ENCODE measurements around the gene CHRNB4. TPM values are rescaled to one million over a fixed set of nuclear protein-coding genes. Genes with fewer than 3 reads are reported as not detected.
A peak's percentile ranks its signal among the peaks of the same experiment; 100 is the strongest.

Gene CHRNB4
- polyA plus RNA-seq, 2 of the 4 experiments (the other 2 are of a cell fraction), result 0.53 to 3.2 TPM

DNA sequence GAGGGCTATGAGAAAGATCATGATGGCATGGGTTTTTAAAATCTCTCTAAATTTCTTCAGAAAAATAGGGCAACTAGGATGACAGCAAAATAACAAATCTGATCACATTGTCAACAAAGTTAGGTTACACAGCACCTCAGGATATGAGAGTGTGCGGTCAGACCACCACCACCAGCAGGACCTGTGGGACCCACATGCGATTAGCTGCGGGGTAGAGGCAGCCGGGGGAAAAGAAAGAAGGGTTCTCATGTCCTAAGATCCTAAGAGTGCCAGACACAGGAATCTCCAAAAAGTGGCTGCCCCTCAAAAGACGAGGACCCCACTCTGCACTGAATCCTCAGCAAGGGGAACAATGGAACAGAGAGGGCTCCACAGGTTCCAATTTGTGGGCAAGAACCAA is 35.8 kb downstream of the CHRNB4 start (continued):
- TF ChIP-seq, protein P1, sequence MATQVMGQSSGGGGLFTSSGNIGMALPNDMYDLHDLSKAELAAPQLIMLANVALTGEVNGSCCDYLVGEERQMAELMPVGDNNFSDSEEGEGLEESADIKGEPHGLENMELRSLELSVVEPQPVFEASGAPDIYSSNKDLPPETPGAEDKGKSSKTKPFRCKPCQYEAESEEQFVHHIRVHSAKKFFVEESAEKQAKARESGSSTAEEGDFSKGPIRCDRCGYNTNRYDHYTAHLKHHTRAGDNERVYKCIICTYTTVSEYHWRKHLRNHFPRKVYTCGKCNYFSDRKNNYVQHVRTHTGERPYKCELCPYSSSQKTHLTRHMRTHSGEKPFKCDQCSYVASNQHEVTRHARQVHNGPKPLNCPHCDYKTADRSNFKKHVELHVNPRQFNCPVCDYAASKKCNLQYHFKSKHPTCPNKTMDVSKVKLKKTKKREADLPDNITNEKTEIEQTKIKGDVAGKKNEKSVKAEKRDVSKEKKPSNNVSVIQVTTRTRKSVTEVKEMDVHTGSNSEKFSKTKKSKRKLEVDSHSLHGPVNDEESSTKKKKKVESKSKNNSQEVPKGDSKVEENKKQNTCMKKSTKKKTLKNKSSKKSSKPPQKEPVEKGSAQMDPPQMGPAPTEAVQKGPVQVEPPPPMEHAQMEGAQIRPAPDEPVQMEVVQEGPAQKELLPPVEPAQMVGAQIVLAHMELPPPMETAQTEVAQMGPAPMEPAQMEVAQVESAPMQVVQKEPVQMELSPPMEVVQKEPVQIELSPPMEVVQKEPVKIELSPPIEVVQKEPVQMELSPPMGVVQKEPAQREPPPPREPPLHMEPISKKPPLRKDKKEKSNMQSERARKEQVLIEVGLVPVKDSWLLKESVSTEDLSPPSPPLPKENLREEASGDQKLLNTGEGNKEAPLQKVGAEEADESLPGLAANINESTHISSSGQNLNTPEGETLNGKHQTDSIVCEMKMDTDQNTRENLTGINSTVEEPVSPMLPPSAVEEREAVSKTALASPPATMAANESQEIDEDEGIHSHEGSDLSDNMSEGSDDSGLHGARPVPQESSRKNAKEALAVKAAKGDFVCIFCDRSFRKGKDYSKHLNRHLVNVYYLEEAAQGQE (IDR thresholded peaks at IDR 0.05), result no peak
- TF ChIP-seq FOSB (CRISPR knock-in tag; IDR thresholded peaks at IDR 0.05) (no peak), HOXA7 (CRISPR knock-in tag; IDR thresholded peaks at IDR 0.05) (no peak), MYC (IDR thresholded peaks at IDR 0.05; ENCODE audit: borderline replicate concordance, low read length) (no peak), TFCP2L1 (CRISPR knock-in tag; IDR thresholded peaks at IDR 0.05) (no peak), GATA3 (IDR thresholded peaks at IDR 0.05; ENCODE audit: borderline replicate concordance) (no peak), HOXB13 (CRISPR knock-in tag; IDR thresholded peaks at IDR 0.05; ENCODE audit: low read depth) (no peak)
- TF ChIP-seq, protein P2, sequence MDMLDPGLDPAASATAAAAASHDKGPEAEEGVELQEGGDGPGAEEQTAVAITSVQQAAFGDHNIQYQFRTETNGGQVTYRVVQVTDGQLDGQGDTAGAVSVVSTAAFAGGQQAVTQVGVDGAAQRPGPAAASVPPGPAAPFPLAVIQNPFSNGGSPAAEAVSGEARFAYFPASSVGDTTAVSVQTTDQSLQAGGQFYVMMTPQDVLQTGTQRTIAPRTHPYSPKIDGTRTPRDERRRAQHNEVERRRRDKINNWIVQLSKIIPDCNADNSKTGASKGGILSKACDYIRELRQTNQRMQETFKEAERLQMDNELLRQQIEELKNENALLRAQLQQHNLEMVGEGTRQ (IDR thresholded peaks at IDR 0.05), result no peak

DNA sequence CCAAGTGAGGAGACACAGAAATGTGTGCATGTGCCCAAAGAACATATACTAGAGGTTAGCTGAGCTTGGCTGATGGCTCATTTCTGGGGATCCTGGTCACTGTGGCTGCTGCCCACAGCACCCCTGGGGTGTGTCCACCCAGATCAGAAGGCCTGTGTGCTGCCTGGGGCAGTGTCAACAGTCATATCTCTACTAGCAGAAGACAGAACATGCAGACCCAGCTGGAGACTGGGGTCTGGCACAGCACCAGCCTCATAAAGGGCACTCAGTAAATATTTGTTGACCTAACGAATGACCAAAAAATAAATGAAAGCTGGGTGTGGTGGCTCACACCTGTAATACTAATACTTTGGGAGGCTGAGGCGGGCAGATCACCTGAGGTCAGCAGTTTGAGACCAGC is 36.6 kb downstream of the CHRNB4 start:
- H3K4me3 ChIP-seq, result no peak overlapping the region

DNA sequence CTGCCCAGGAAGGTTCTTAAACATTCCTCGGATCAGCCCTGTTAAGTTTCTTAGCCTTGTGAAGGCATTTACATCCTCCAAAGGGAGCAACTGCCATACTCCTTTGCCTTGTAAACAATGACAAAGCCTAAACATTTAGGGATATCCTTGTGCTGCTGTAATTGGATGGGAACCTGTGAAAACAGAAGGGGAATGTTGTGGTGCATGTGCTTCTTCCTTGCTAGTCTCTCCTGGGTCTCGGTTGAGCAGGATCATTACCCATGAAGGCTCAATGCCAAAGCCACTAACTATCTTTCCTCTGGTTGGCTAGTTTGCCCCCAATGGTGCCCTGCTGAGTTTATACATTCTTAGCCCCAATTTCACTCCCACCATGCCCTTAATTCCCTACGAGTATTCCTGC is 37.5 kb downstream of the CHRNB4 start:
- DNase-seq (ENCODE audit: low read depth in 1 of 2, low spot score in 1 of 2) (no peak), FAIRE-seq (peak; percentile 36), ATAC-seq (no peak)
- 46% methylated on average over 3 of the region's 3 CpGs for WGBS (ENCODE audit: missing lambda C conversion rate)
- TF ChIP-seq HOXA7 (CRISPR knock-in tag; IDR thresholded peaks at IDR 0.05) (no peak), FOSL2 (IDR thresholded peaks at IDR 0.05) (no peak), FOSL2 (CRISPR knock-in tag; IDR thresholded peaks at IDR 0.05) (no peak), NR3C1 (IDR thresholded peaks at IDR 0.05) (no peak), MYC (IDR thresholded peaks at IDR 0.05; ENCODE audit: borderline replicate concordance, low read length) (no peak), GATA3 (IDR thresholded peaks at IDR 0.05; ENCODE audit: borderline replicate concordance) (no peak)
- TF ChIP-seq, protein P2 (IDR thresholded peaks at IDR 0.05), result no peak
- Histone ChIP-seq H3K27ac (no peak overlapping the region), H3K9me3 (no peaks in the 10 kb centered on the region), H3K4me3 (no peak overlapping the region), H3K4me2 (no peak overlapping the region), H3K4me1 (no peaks in the 10 kb centered on the region)
- CTCF ChIA-PET, result interaction anchor here (2.2 to 2.9 kb wide), 2 partner anchors 16 to 36 kb away, joined by 9 to 11 read pairs; no protein-coding TSS in a partner anchor
- POLR2A ChIA-PET, result no interaction called here

More for the DNA sequence above, 36.6 kb downstream of the CHRNB4 start:
- DNase-seq (ENCODE audit: low read depth in 1 of 2, low spot score in 1 of 2), result no peak
- Histone ChIP-seq H3K4me2 (no peak overlapping the region), H3K9me3 (no peaks in the 10 kb centered on the region), H3K4me1 (no peaks in the 10 kb centered on the region), H3K27ac (no peak overlapping the region)
- FAIRE-seq, result no peak
- WGBS (ENCODE audit: missing lambda C conversion rate), result 86% methylated on average over 2 of the region's 2 CpGs
- ATAC-seq, result peak in 1 of 2 experiments; percentile 33; a peak in 3 of 6 replicates
- ChIA-PET CTCF (interaction anchor here (1.1 to 2.9 kb wide), 4 partner anchors 10 to 146 kb away, joined by 3 to 11 read pairs (median 3); no protein-coding TSS in a partner anchor), POLR2A (no interaction called here)
- TF ChIP-seq GATA3 (IDR thresholded peaks at IDR 0.05; ENCODE audit: borderline replicate concordance) (no peak), BHLHE40 (IDR thresholded peaks at IDR 0.05; ENCODE audit: low read depth, low read length) (no peak), CEBPB (IDR thresholded peaks at IDR 0.05) (no peak), RARB (CRISPR knock-in tag; IDR thresholded peaks at IDR 0.05) (no peak), RNF2 (IDR thresholded peaks at IDR 0.05; ENCODE audit: borderline replicate concordance, low read depth) (no peak), HEYL (CRISPR knock-in tag; IDR thresholded peaks at IDR 0.05) (no peak), JUNB (IDR thresholded peaks at IDR 0.05) (no peak)
- TF ChIP-seq, protein P3, sequence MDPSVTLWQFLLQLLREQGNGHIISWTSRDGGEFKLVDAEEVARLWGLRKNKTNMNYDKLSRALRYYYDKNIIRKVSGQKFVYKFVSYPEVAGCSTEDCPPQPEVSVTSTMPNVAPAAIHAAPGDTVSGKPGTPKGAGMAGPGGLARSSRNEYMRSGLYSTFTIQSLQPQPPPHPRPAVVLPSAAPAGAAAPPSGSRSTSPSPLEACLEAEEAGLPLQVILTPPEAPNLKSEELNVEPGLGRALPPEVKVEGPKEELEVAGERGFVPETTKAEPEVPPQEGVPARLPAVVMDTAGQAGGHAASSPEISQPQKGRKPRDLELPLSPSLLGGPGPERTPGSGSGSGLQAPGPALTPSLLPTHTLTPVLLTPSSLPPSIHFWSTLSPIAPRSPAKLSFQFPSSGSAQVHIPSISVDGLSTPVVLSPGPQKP (IDR thresholded peaks at IDR 0.05; ENCODE audit: low read depth, low read length), result no peak
- TF ChIP-seq, protein P4, sequence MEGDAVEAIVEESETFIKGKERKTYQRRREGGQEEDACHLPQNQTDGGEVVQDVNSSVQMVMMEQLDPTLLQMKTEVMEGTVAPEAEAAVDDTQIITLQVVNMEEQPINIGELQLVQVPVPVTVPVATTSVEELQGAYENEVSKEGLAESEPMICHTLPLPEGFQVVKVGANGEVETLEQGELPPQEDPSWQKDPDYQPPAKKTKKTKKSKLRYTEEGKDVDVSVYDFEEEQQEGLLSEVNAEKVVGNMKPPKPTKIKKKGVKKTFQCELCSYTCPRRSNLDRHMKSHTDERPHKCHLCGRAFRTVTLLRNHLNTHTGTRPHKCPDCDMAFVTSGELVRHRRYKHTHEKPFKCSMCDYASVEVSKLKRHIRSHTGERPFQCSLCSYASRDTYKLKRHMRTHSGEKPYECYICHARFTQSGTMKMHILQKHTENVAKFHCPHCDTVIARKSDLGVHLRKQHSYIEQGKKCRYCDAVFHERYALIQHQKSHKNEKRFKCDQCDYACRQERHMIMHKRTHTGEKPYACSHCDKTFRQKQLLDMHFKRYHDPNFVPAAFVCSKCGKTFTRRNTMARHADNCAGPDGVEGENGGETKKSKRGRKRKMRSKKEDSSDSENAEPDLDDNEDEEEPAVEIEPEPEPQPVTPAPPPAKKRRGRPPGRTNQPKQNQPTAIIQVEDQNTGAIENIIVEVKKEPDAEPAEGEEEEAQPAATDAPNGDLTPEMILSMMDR (IDR thresholded peaks at IDR 0.05), result no peak
